H9 (cell line): ENCODE measurements around the gene COL4A2. TPM values are rescaled to one million over a fixed set of nuclear protein-coding genes. Genes with fewer than 3 reads are reported as not detected.

Experiments used
- DNase-seq: peaks from one replicate; pipeline ENCODE4 v3.0.0-alpha.2; 2017
- H2AFZ ChIP-seq: one replicate; pipeline ENCODE4 v1.6.1; 2013; ENCODE audit warnings: mild to moderate bottlenecking, low read length, control low read depth, moderate library complexity
- H2AK5ac ChIP-seq: 2 replicates; pipeline ENCODE4 v1.6.1; 2013; ENCODE audit warnings: low read length, control low read depth, mixed read lengths; ENCODE audit not compliant: insufficient read length
- H2BK120ac ChIP-seq: one replicate; pipeline ENCODE4 v1.6.1; 2013; ENCODE audit warnings: low read depth, mild to moderate bottlenecking, low read length, control low read depth, inconsistent platforms; ENCODE audit not compliant: poor library complexity, severe bottlenecking
- H2BK12ac ChIP-seq: 2 replicates; pipeline ENCODE4 v1.6.1; 2013; ENCODE audit warnings: low read length, control low read depth, mixed read lengths, low read depth; ENCODE audit not compliant: insufficient read length
- H2BK15ac ChIP-seq: 2 replicates; pipeline ENCODE4 v1.6.1; 2013; ENCODE audit warnings: low read depth, low read length, control low read depth
- H2BK20ac ChIP-seq: one replicate; pipeline ENCODE4 v1.6.1; 2013; ENCODE audit warnings: low read depth, mild to moderate bottlenecking, low read length, control low read depth, inconsistent platforms; ENCODE audit not compliant: poor library complexity, severe bottlenecking
- H2BK5ac ChIP-seq: 2 replicates; pipeline ENCODE4 v1.6.1; 2013; ENCODE audit warnings: low read length, control low read depth, mixed read lengths; ENCODE audit not compliant: insufficient read length
- H3K14ac ChIP-seq: 2 replicates; pipeline ENCODE4 v1.6.1; 2013; ENCODE audit warnings: low read length, control low read depth; ENCODE audit not compliant: insufficient read depth
- H3K18ac ChIP-seq: 2 replicates; pipeline ENCODE4 v1.6.1; 2013; ENCODE audit warnings: low read depth, mild to moderate bottlenecking, mixed read lengths, low read length, control low read depth; ENCODE audit not compliant: insufficient read length
- H3K23ac ChIP-seq: 2 replicates; pipeline ENCODE4 v1.6.1; 2013; ENCODE audit warnings: low read length, control low read depth, mixed read lengths, low read depth; ENCODE audit not compliant: insufficient read length
- H3K23me2 ChIP-seq: 2 replicates; pipeline ENCODE4 v1.6.1; 2013; ENCODE audit warnings: low read depth, mild to moderate bottlenecking, mixed read lengths, low read length, control low read depth; ENCODE audit not compliant: insufficient read length, poor library complexity, severe bottlenecking
- H3K27ac ChIP-seq: 2 replicates; pipeline ENCODE4 v1.5.1; 2013; ENCODE audit warnings: low read length, control low read depth, mixed read lengths, low read depth; ENCODE audit not compliant: insufficient read length
- H3K27me3 ChIP-seq: 2 replicates; pipeline ENCODE4 v1.6.1; 2013; ENCODE audit warnings: low read length, control low read depth, inconsistent platforms; ENCODE audit not compliant: insufficient read depth
- H3K4ac ChIP-seq: 2 replicates; pipeline ENCODE4 v1.6.1; 2013; ENCODE audit warnings: low read depth, mild to moderate bottlenecking, control low read depth, inconsistent platforms, low read length, moderate library complexity
- H3K4me1 ChIP-seq: 2 replicates; pipeline ENCODE4 v1.6.1; 2013; ENCODE audit warnings: low read length, control low read depth, inconsistent platforms; ENCODE audit not compliant: insufficient read depth
- H3K4me2 ChIP-seq: 2 replicates; pipeline ENCODE4 v1.6.1; 2013; ENCODE audit warnings: low read length, control low read depth, mixed read lengths; ENCODE audit not compliant: insufficient read length, insufficient read depth
- H3K56ac ChIP-seq: 2 replicates; pipeline ENCODE4 v1.6.1; 2013; ENCODE audit warnings: low read depth, mild to moderate bottlenecking, mixed read lengths, low read length, control low read depth; ENCODE audit not compliant: insufficient read length
- H3K79me1 ChIP-seq: 2 replicates; pipeline ENCODE4 v1.6.1; 2013; ENCODE audit warnings: low read depth, mild to moderate bottlenecking, moderate library complexity, low read length, control low read depth, inconsistent platforms; ENCODE audit not compliant: insufficient read depth, poor library complexity, severe bottlenecking
- H3K79me2 ChIP-seq: 2 replicates; pipeline ENCODE4 v1.6.1; 2013; ENCODE audit warnings: low read length, control low read depth, inconsistent platforms; ENCODE audit not compliant: insufficient read depth
- H3K9ac ChIP-seq: 2 replicates; pipeline ENCODE4 v1.6.1; 2013; ENCODE audit warnings: low read length, control low read depth, mixed read lengths; ENCODE audit not compliant: insufficient read length; ENCODE audit errors: extremely low read depth
- H3K9me3 ChIP-seq: one replicate; pipeline ENCODE4 v1.6.1; 2013; ENCODE audit warnings: low read depth, low read length, inconsistent platforms; ENCODE audit not compliant: control insufficient read depth
- H3T11ph ChIP-seq: one replicate; pipeline ENCODE4 v1.6.1; 2013; ENCODE audit warnings: mild to moderate bottlenecking, low read length, control low read depth, inconsistent platforms
- H4K20me1 ChIP-seq: one replicate; pipeline ENCODE4 v1.6.1; 2013; ENCODE audit not compliant: control insufficient read depth, insufficient read length, insufficient read depth
- H4K5ac ChIP-seq: 2 replicates; pipeline ENCODE4 v1.6.1; 2013; ENCODE audit warnings: low read depth, mild to moderate bottlenecking, mixed read lengths, low read length, control low read depth; ENCODE audit not compliant: insufficient read length
- H4K8ac ChIP-seq: replicated peaks from 2 replicates; pipeline ENCODE4 v1.6.1; 2013; ENCODE audit warnings: low read length, control low read depth, mixed read lengths, low read depth; ENCODE audit not compliant: insufficient read length
- H4K91ac ChIP-seq: 2 replicates; pipeline ENCODE4 v1.6.1; 2013; ENCODE audit warnings: low read depth, mild to moderate bottlenecking, moderate library complexity, mixed read lengths, low read length, control low read depth; ENCODE audit not compliant: insufficient read length
- H3K27ac Mint-ChIP-seq, 3 experiments: 2 replicates in 2 of 3; 3 replicates in 1 of 3; pipeline ENCODE4 v1.8.0; 2020 to 2021; ENCODE audit warnings: mixed read lengths in 3 of 3, mild to moderate bottlenecking in 1 of 3, moderate library complexity in 1 of 3
- H3K27me3 Mint-ChIP-seq: 2 replicates; pipeline ENCODE4 v1.8.0; 2021; ENCODE audit warnings: low read depth, mild to moderate bottlenecking, moderate library complexity, mixed read lengths
- H3K36me3 Mint-ChIP-seq, 3 experiments: 2 replicates in 2 of 3; 3 replicates in 1 of 3; pipeline ENCODE4 v1.8.0; 2020 to 2021; ENCODE audit warnings: low read depth in 3 of 3, mixed read lengths in 3 of 3; ENCODE audit not compliant: insufficient read depth in 1 of 3
- H3K4me1 Mint-ChIP-seq, 2 experiments: 2 replicates each; pipeline ENCODE4 v1.8.0; 2020; ENCODE audit warnings: mixed read lengths in 2 of 2
- H3K4me3 Mint-ChIP-seq, 2 experiments: 2 replicates in 1 of 2; 3 replicates in 1 of 2; pipeline ENCODE4 v1.8.0; 2020 to 2021; ENCODE audit warnings: mild to moderate bottlenecking in 2 of 2, mixed read lengths in 2 of 2, moderate library complexity in 1 of 2
- H3K9me3 Mint-ChIP-seq, 2 experiments: 2 replicates in 1 of 2; 3 replicates in 1 of 2; pipeline ENCODE4 v1.8.0; 2020; ENCODE audit warnings: mild to moderate bottlenecking in 2 of 2, mixed read lengths in 2 of 2, moderate library complexity in 1 of 2
- CTCF ChIP-seq: fragments of 200-600 bp; sonication (generic); conservative IDR thresholded peaks from 3 replicates; pipeline ENCODE4 v1.8.0; 2021; ENCODE audit warnings: antibody characterized with exemption, mild to moderate bottlenecking
- WGBS: extraction: QIAGEN DNeasy Blood & Tissue Kit; methylation state at CpG from one replicate; pipeline ENCODE4 v1.1.7; 2013; ENCODE audit warnings: missing lambda C conversion rate, low lambda C conversion rate, mixed read lengths; ENCODE audit not compliant: insufficient read length; ENCODE audit errors: extremely low coverage; 5-methylcytosine and 5-hydroxymethylcytosine counted together
- total RNA-seq: library from RNA; stranded (reverse); gene quantifications from 2 replicates; pipeline ENCODE4 v1.2.1, GENCODE V29; 2021

COL4A2 gene
- total RNA-seq, 1 experiment from 2014 or later = 76.5 TPM

- no peaks in the 10 kb centered on the region for H3K9me3 Mint-ChIP-seq
Observed at GRCh38 chr13:110445722-110446574, 138.9 kb downstream of the COL4A2 start.

More at GRCh38 chr13:110445722-110446574, 138.9 kb downstream of the COL4A2 start:
- Histone ChIP-seq H3K4me1 (no peaks in the 10 kb centered on the region; the same call in 1 of the 2 replicates), H2BK20ac (no peak overlapping the region), H3K4ac (no peak overlapping the region), H3K79me1 (no peaks in the 10 kb centered on the region), H2BK120ac (no peak overlapping the region), H3K18ac (no peak overlapping the region), H2AFZ (no peak overlapping the region), H3K27me3 (no peaks in the 10 kb centered on the region), H3T11ph (no peak overlapping the region), H2BK15ac (no peak overlapping the region), H2BK12ac (no peak overlapping the region), H4K5ac (no peak overlapping the region), H4K8ac (no peak overlapping the region), H3K23me2 (no peaks in the 10 kb centered on the region), H3K14ac (no peak overlapping the region), H3K23ac (no peak overlapping the region), H2BK5ac (no peak overlapping the region), H4K20me1 (no peaks in the 10 kb centered on the region), H3K56ac (no peak overlapping the region), H3K4me2 (no peak overlapping the region), H3K9ac (no peak overlapping the region), H3K9me3 (no peaks in the 10 kb centered on the region), H3K27ac (no peak overlapping the region), H3K79me2 (no peaks in the 10 kb centered on the region), H2AK5ac (no peak overlapping the region), H4K91ac (no peak overlapping the region)
- Mint-ChIP-seq H3K27ac (no peak overlapping the region), H3K4me1 (peaks cover 0 to 17% of the 10 kb centered on the region in 2 experiments; a peak in 2 of 4 replicates), H3K4me3 (no peak overlapping the region), H3K27me3 (no peaks in the 10 kb centered on the region), H3K36me3 (peaks cover 10 to 14% (median 12%) of the 10 kb centered on the region in 3 experiments; a peak in 6 of 7 replicates)
- WGBS = no CpG with 5 or more reads among the region's 25 CpGs
- no peak for DNase-seq
- no peak for TF ChIP-seq CTCF
